Neural progenitor cell (in vitro differentiated cells): ENCODE results near the gene XPNPEP2. TPM values are rescaled to one million over a fixed set of nuclear protein-coding genes. Genes with fewer than 3 reads are reported as not detected.

Experiments
- DNase-seq: peaks from one replicate; pipeline ENCODE4 v3.0.0-alpha.2; 2016; ENCODE audit warnings: low spot score
- H2AFZ ChIP-seq: fragments of 200-600 bp; sonication (generic); replicated peaks from 2 replicates; pipeline ENCODE4 v1.6.1; 2016; ENCODE audit warnings: antibody characterized with exemption
- H3F3A ChIP-seq: fragments of 200-600 bp; sonication (generic); 2 replicates; pipeline ENCODE4 v1.6.1; 2016; ENCODE audit warnings: antibody characterized with exemption, low read depth
- H3K27ac ChIP-seq: fragments of 200-600 bp; sonication (generic); 2 replicates; pipeline ENCODE4 v1.5.1; 2016; ENCODE audit warnings: mild to moderate bottlenecking
- H3K27me3 ChIP-seq: fragments of 200-600 bp; sonication (generic); 2 replicates; pipeline ENCODE4 v1.6.1; 2016; ENCODE audit warnings: mild to moderate bottlenecking, moderate library complexity
- H3K36me3 ChIP-seq: fragments of 200-600 bp; sonication (generic); 2 replicates; pipeline ENCODE4 v1.5.1; 2016
- H3K4me1 ChIP-seq: fragments of 200-600 bp; sonication (generic); 2 replicates; pipeline ENCODE4 v1.6.1; 2016; ENCODE audit warnings: mixed run types
- H3K4me2 ChIP-seq: fragments of 200-600 bp; sonication (generic); 2 replicates; pipeline ENCODE4 v1.6.1; 2016
- H3K4me3 ChIP-seq: fragments of 200-600 bp; sonication (generic); 2 replicates; pipeline ENCODE4 v1.5.1; 2016
- H3K79me2 ChIP-seq: fragments of 200-600 bp; sonication (generic); 2 replicates; pipeline ENCODE4 v1.6.1; 2016; ENCODE audit warnings: low read depth
- H3K9ac ChIP-seq: fragments of 200-600 bp; sonication (generic); 2 replicates; pipeline ENCODE4 v1.6.1; 2016
- H3K9me3 ChIP-seq: fragments of 200-600 bp; sonication (generic); 2 replicates; pipeline ENCODE4 v1.5.1; 2016; ENCODE audit warnings: low read depth
- H4K20me1 ChIP-seq: fragments of 200-600 bp; sonication (generic); 2 replicates; pipeline ENCODE4 v1.6.1; 2016; ENCODE audit warnings: low read depth
- H3K27ac Mint-ChIP-seq: 3 replicates; pipeline ENCODE4 v1.8.0; 2021; ENCODE audit warnings: mixed read lengths
- H3K27me3 Mint-ChIP-seq: 2 replicates; pipeline ENCODE4 v1.8.0; 2022; ENCODE audit warnings: low read depth, mild to moderate bottlenecking, inconsistent platforms, moderate library complexity, mixed read lengths; ENCODE audit not compliant: insufficient read depth
- H3K36me3 Mint-ChIP-seq: 3 replicates; pipeline ENCODE4 v1.8.0; 2021; ENCODE audit warnings: mixed read lengths
- H3K4me1 Mint-ChIP-seq: 3 replicates; pipeline ENCODE4 v1.8.0; 2021; ENCODE audit warnings: mixed read lengths
- H3K4me3 Mint-ChIP-seq: 3 replicates; pipeline ENCODE4 v1.8.0; 2021; ENCODE audit warnings: mild to moderate bottlenecking, moderate library complexity, mixed read lengths
- H3K9me3 Mint-ChIP-seq: 3 replicates; pipeline ENCODE4 v1.8.0; 2020; ENCODE audit warnings: mixed read lengths
- EZH2 ChIP-seq: fragments of 200-600 bp; sonication (generic); IDR thresholded peaks from 2 replicates; pipeline ENCODE4 v1.6.1; 2017; ENCODE audit warnings: antibody characterized with exemption, mild to moderate bottlenecking, moderate library complexity
- EZH2phosphoT487 ChIP-seq: fragments of 200-600 bp; sonication (generic); IDR thresholded peaks from 2 replicates; pipeline ENCODE4 v1.6.1; 2017; ENCODE audit warnings: antibody characterized with exemption
- total RNA-seq: library from RNA; depleted of rRNA; stranded (reverse); fragments of >200 nt; gene quantifications from 2 replicates; pipeline ENCODE4 v1.2.3, GENCODE V29; 2015; ENCODE audit warnings: low replicate concordance
- TF ChIP-seq, protein P1 (sequence below): fragments of 200-600 bp; sonication (generic); IDR thresholded peaks from 2 replicates; pipeline ENCODE4 v1.5.1; 2017; ENCODE audit warnings: antibody characterized with exemption, mild to moderate bottlenecking

XPNPEP2 gene
- total RNA-seq, 1 donor from 2014 or later = 1.7 TPM

- no peak overlapping the region for H3K9ac ChIP-seq
- H2AFZ ChIP-seq = no peak overlapping the region
- Mint-ChIP-seq H3K4me3 (no peak overlapping the region), H3K27ac (peak overlapping the region; percentile 63), H3K27me3 (no peaks in the 10 kb centered on the region), H3K36me3 (no peaks in the 10 kb centered on the region), H3K4me1 (peaks cover 20% of the 10 kb centered on the region), H3K9me3 (no peaks in the 10 kb centered on the region)
- H3K9me3 ChIP-seq = no peaks in the 10 kb centered on the region
- H3F3A ChIP-seq = no peaks in the 10 kb centered on the region
- H4K20me1 ChIP-seq = no peaks in the 10 kb centered on the region
- H3K4me3 ChIP-seq = no peak overlapping the region
- H3K36me3 ChIP-seq = no peaks in the 10 kb centered on the region
- H3K79me2 ChIP-seq = no peaks in the 10 kb centered on the region
- no peak overlapping the region for H3K4me2 ChIP-seq
- DNase-seq = peak; percentile 5
- H3K4me1 ChIP-seq = no peaks in the 10 kb centered on the region
- TF ChIP-seq EZH2phosphoT487 (no peak), EZH2 (no peak)
- TF ChIP-seq, protein P1, sequence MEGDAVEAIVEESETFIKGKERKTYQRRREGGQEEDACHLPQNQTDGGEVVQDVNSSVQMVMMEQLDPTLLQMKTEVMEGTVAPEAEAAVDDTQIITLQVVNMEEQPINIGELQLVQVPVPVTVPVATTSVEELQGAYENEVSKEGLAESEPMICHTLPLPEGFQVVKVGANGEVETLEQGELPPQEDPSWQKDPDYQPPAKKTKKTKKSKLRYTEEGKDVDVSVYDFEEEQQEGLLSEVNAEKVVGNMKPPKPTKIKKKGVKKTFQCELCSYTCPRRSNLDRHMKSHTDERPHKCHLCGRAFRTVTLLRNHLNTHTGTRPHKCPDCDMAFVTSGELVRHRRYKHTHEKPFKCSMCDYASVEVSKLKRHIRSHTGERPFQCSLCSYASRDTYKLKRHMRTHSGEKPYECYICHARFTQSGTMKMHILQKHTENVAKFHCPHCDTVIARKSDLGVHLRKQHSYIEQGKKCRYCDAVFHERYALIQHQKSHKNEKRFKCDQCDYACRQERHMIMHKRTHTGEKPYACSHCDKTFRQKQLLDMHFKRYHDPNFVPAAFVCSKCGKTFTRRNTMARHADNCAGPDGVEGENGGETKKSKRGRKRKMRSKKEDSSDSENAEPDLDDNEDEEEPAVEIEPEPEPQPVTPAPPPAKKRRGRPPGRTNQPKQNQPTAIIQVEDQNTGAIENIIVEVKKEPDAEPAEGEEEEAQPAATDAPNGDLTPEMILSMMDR = no peak
- H3K27ac ChIP-seq = no peak overlapping the region
- H3K27me3 ChIP-seq = no peaks in the 10 kb centered on the region
Measured at GRCh38 chrX:129773649-129774458, 35.1 kb downstream of the XPNPEP2 start.

- no peaks in the 10 kb centered on the region for H3F3A ChIP-seq
- no peak overlapping the region for H3K9ac ChIP-seq
- H3K36me3 Mint-ChIP-seq = no peaks in the 10 kb centered on the region
- H4K20me1 ChIP-seq = no peaks in the 10 kb centered on the region
- no peaks in the 10 kb centered on the region for H3K9me3 ChIP-seq
- no peak overlapping the region for H2AFZ ChIP-seq
- no peak for DNase-seq
- no peak overlapping the region for H3K4me2 ChIP-seq
- H3K9me3 Mint-ChIP-seq = peaks cover 2% of the 10 kb centered on the region
- H3K4me3 Mint-ChIP-seq = no peak overlapping the region
- H3K4me3 ChIP-seq = no peak overlapping the region
- no peaks in the 10 kb centered on the region for H3K4me1 ChIP-seq
- TF ChIP-seq, protein P1 = no peak
- TF ChIP-seq EZH2 (no peak), EZH2phosphoT487 (no peak)
- no peaks in the 10 kb centered on the region for H3K36me3 ChIP-seq
- H3K27me3 Mint-ChIP-seq = peaks cover 2% of the 10 kb centered on the region
- H3K27me3 ChIP-seq = no peaks in the 10 kb centered on the region
- peaks cover 29% of the 10 kb centered on the region for H3K4me1 Mint-ChIP-seq
- no peak overlapping the region for H3K27ac ChIP-seq
- H3K27ac Mint-ChIP-seq = peak overlapping the region; percentile 81
- H3K79me2 ChIP-seq = no peaks in the 10 kb centered on the region
Measured at GRCh38 chrX:129777218-129778030, 38.6 kb downstream of the XPNPEP2 start.

GRCh38 chrX:129779086-129779672, 40.4 kb downstream of the XPNPEP2 start:
- H3K4me3 ChIP-seq = no peak overlapping the region
- H3F3A ChIP-seq = no peaks in the 10 kb centered on the region
- H3K9me3 Mint-ChIP-seq = peaks cover 2% of the 10 kb centered on the region
- no peak for TF ChIP-seq EZH2phosphoT487
- TF ChIP-seq, protein P1 = no peak
- no peak for TF ChIP-seq EZH2
- H3K9me3 ChIP-seq = no peaks in the 10 kb centered on the region
- no peaks in the 10 kb centered on the region for H3K36me3 Mint-ChIP-seq
- peaks cover 22% of the 10 kb centered on the region for H3K4me1 Mint-ChIP-seq
- no peaks in the 10 kb centered on the region for H3K27me3 ChIP-seq
- peak overlapping the region; percentile 13 for H3K27ac Mint-ChIP-seq
- H3K27ac ChIP-seq = no peak overlapping the region
- H3K4me2 ChIP-seq = no peak overlapping the region
- no peaks in the 10 kb centered on the region for H3K79me2 ChIP-seq
- no peak overlapping the region for H3K9ac ChIP-seq
- peak overlapping the region; percentile 44 for H3K4me3 Mint-ChIP-seq
- no peak overlapping the region for H2AFZ ChIP-seq
- H3K27me3 Mint-ChIP-seq = peaks cover 2% of the 10 kb centered on the region
- H4K20me1 ChIP-seq = no peaks in the 10 kb centered on the region
- DNase-seq = no peak
- no peaks in the 10 kb centered on the region for H3K36me3 ChIP-seq
- H3K4me1 ChIP-seq = no peaks in the 10 kb centered on the region
